T-helper 1 cell treated with Interleukin-12 subunit alpha and Interleukin-12 subunit beta and Interleukin-4 antibody, amounts not matched to agents 30 ng/mL and 1 ng/mL, for 36 hours (primary cell): ENCODE data around the gene CHST8. TPM values are rescaled to one million over a fixed set of nuclear protein-coding genes. Genes with fewer than 3 reads are reported as not detected.

ENCODE experiments used
- intact Hi-C: fragments of 100-400 bp; cut with micrococcal nuclease; formaldehyde crosslinking; loops from one replicate; pipeline ENCODE4 v1.15.1; 2024
- total RNA-seq: library from RNA; stranded (reverse); gene quantifications from 2 replicates; pipeline ENCODE4 v1.2.3, GENCODE V29; 2022

The CHST8 gene
- total RNA-seq, 1 donor from 2014 or later: not detected

GRCh38 chr19:33671211-33671610, 49.5 kb downstream of the CHST8 start:
- intact Hi-C loops: no loop called here

GRCh38 chr19:33673258-33673875, 51.6 kb downstream of the CHST8 start:
- intact Hi-C loops: no loop called here

GRCh38 chr19:33673996-33674625, 52.4 kb downstream of the CHST8 start:
- intact Hi-C loops: no loop called here

GRCh38 chr19:33674626-33675367, 53.0 kb downstream of the CHST8 start:
- intact Hi-C loops: no loop called here

GRCh38 chr19:33675501-33676124, 53.9 kb downstream of the CHST8 start:
- intact Hi-C loops: no loop called here

GRCh38 chr19:33676999-33677665, 55.4 kb downstream of the CHST8 start:
- intact Hi-C loops: no loop called here

GRCh38 chr19:33677745-33678426, 56.1 kb downstream of the CHST8 start:
- intact Hi-C loops: no loop called here

GRCh38 chr19:33678796-33679585, 57.2 kb downstream of the CHST8 start:
- intact Hi-C loops: no loop called here

- intact Hi-C loops: no loop called here
Measured at GRCh38 chr19:33679696-33680095, 57.9 kb downstream of the CHST8 start.

GRCh38 chr19:33681081-33681680, 59.4 kb downstream of the CHST8 start:
- intact Hi-C loops: no loop called here

- intact Hi-C loops: no loop called here
Measured at GRCh38 chr19:33683881-33684537, 62.3 kb downstream of the CHST8 start.

- intact Hi-C loops: no loop called here
Measured at GRCh38 chr19:33684538-33685232, 62.9 kb downstream of the CHST8 start.

- intact Hi-C loops: no loop called here
Measured at GRCh38 chr19:33685541-33685940, 63.8 kb downstream of the CHST8 start.

- intact Hi-C loops: no loop called here
Measured at GRCh38 chr19:33686262-33686661, 64.5 kb downstream of the CHST8 start.

- intact Hi-C loops: no loop called here
Measured at GRCh38 chr19:33686687-33687480, 65.1 kb downstream of the CHST8 start.

GRCh38 chr19:33687481-33688170, 65.9 kb downstream of the CHST8 start:
- intact Hi-C loops: no loop called here
